Lower leg skin (tissue), 4 donors: ENCODE data around the gene CD151. TPM values are rescaled to one million over a fixed set of nuclear protein-coding genes. Genes with fewer than 3 reads are reported as not detected.

Experiments used
- DNase-seq, 2 donors: peaks; one replicate each; pipeline ENCODE4 v3.0.0-alpha.2; 2019; ENCODE audit warnings: low spot score in 2 of 2
- H3K4me3 ChIP-seq: fragments of 200-600 bp; sonication (generic); 2 replicates; pipeline ENCODE4 v1.5.1; 2017; ENCODE audit warnings: mild to moderate bottlenecking, low read depth; ENCODE audit not compliant: poor library complexity, severe bottlenecking
- CTCF ChIP-seq, 3 donors: fragments of 450-650 bp; IDR thresholded peaks; one replicate each; pipeline ENCODE4 v1.5.1; 2016; ENCODE audit warnings: antibody characterized with exemption in 3 of 3, mild to moderate bottlenecking in 3 of 3, moderate library complexity in 2 of 3
- POLR2A ChIP-seq, 2 donors: fragments of 450-650 bp; IDR thresholded peaks; one replicate each; pipeline ENCODE4 v1.6.1; 2016 to 2017; ENCODE audit warnings: antibody characterized with exemption in 2 of 2, mild to moderate bottlenecking in 1 of 2, moderate library complexity in 1 of 2
- WGBS, 2 donors: methylation state at CpG; one replicate each; pipeline ENCODE4 v1.1.5; 2018; 5-methylcytosine and 5-hydroxymethylcytosine counted together
- intact Hi-C: fragments of 100-400 bp; cut with DNase I; formaldehyde crosslinking; loops from one replicate; pipeline ENCODE4 v1.15.0; 2023; ENCODE audit warnings: low total_unique reads
- total RNA-seq, 4 donors: library from RNA; depleted of rRNA; stranded (reverse); fragments of >200 nt; gene quantifications; one replicate each; pipeline ENCODE4 v1.1.0, GENCODE V29; 2016

Gene CD151
- total RNA-seq, 4 donors from 2014 or later = 124 to 186 (median 157) TPM

GRCh38 chr11:854601-855329, 22.0 kb downstream of the CD151 start:
- WGBS, 2 donors = 77 to 84% methylated on average over 14 to 18 of the region's 20 CpGs
- intact Hi-C loops = no loop called here
- TF ChIP-seq POLR2A (IDR thresholded peaks at IDR 0.05) = no peak
- no peak for TF ChIP-seq CTCF (IDR thresholded peaks at IDR 0.05)
- no peak overlapping the region for H3K4me3 ChIP-seq
- no peak for DNase-seq

- H3K4me3 ChIP-seq = no peak overlapping the region
- 81 to 89% methylated on average over 7 of the region's 7 CpGs for WGBS, 2 donors
- TF ChIP-seq CTCF (IDR thresholded peaks at IDR 0.05) = no peak
- TF ChIP-seq POLR2A (IDR thresholded peaks at IDR 0.05) = no peak
- intact Hi-C loops = no loop called here
- no peak for DNase-seq
Observed at GRCh38 chr11:855330-855674, 22.6 kb downstream of the CD151 start.

DNA sequence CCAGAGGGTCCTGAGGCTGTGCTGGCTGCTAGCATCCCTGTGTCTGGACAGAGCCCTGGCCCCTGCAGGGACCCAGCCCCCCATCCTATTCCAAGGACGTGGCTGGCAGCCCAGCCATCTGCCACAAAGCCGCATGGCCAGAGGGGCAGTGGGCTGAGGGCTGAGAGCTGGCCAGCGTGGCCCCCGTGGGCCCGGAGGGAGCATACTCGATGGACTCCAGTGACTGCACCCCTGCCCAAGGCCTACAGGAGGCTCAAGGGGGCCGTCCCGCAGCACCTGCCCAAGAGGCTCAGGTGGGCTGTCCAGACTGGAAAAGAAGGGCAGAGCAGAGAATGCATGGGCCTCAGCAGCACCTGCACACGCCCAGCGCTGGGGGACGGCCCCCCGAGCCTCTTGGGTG, 23.0 kb downstream of the CD151 start:
- 84 to 90% methylated on average over 4 to 12 of the region's 12 CpGs for WGBS, 2 donors
- no peak for DNase-seq
- H3K4me3 ChIP-seq = no peak overlapping the region
- TF ChIP-seq CTCF (IDR thresholded peaks at IDR 0.05) (no peak), POLR2A (IDR thresholded peaks at IDR 0.05) (no peak)
- intact Hi-C loops = no loop called here

DNA sequence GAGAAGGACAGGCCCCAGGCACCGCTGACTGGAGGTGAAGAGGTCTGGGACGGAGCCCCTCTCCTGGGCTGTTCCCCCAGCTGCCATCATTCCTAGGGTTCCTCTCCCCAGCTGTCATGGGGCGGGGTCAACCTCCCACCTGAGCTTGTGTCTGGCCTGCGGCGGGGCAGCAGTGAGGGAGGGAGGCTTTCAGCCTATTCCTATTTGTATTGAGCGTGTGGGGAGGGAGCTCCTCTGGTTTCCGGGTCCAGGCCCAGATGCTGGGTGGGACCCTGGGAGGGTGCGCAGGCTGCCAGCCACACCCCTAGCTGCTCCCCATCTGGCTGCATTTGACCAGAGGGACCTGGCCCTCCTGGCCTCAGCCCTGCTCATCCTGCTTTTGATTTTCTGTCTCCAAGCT, 23.6 kb downstream of the CD151 start:
- intact Hi-C loops = no loop called here
- TF ChIP-seq POLR2A (IDR thresholded peaks at IDR 0.05) = no peak
- no peak for TF ChIP-seq CTCF (IDR thresholded peaks at IDR 0.05)
- 58 to 85% methylated on average over 4 to 6 of the region's 8 CpGs for WGBS, 2 donors
- no peak overlapping the region for H3K4me3 ChIP-seq
- no peak for DNase-seq

- 82 to 84% methylated on average over 18 to 27 of the region's 27 CpGs for WGBS, 2 donors
Observed at GRCh38 chr11:858053-858761, 25.5 kb downstream of the CD151 start.

More at GRCh38 chr11:858053-858761, 25.5 kb downstream of the CD151 start:
- H3K4me3 ChIP-seq = no peak overlapping the region
- DNase-seq = no peak
- intact Hi-C loops = no loop called here
- TF ChIP-seq POLR2A (IDR thresholded peaks at IDR 0.05) (no peak), CTCF (IDR thresholded peaks at IDR 0.05) (no peak)
